GM12878 (cell line): Measurements from ENCODE around the gene BORCS6. TPM values are rescaled to one million over a fixed set of nuclear protein-coding genes. Genes with fewer than 3 reads are reported as not detected.

Source experiments
- CHD4 ChIP-seq: fragments of 200-600 bp; sonication (generic); IDR thresholded peaks from 2 replicates; pipeline ENCODE4 v1.6.1; 2016; ENCODE audit warnings: mild to moderate bottlenecking
- CTCF ChIP-seq, 3 experiments: IDR thresholded peaks in 2 of 3; conservative IDR thresholded peaks in 1 of 3; 2 replicates each; pipeline ENCODE4 v1.5.1; 2011; ENCODE audit warnings: low read depth in 3 of 3, low read length in 3 of 3, mild to moderate bottlenecking in 3 of 3, control low read depth in 2 of 3, moderate library complexity in 2 of 3, inconsistent platforms in 1 of 3, mixed read lengths in 1 of 3; ENCODE audit not compliant: control insufficient read depth in 2 of 3, insufficient read depth in 1 of 3; ENCODE audit errors: extremely low read depth in 1 of 3
- HDAC2 ChIP-seq: fragments of 200-600 bp; sonication (generic); IDR thresholded peaks from 2 replicates; pipeline ENCODE4 v1.6.1; 2017
- IKZF2 ChIP-seq, 2 experiments: fragments of 450-650 bp; IDR thresholded peaks; 2 replicates each; pipeline ENCODE4 v1.6.1; 2017; ENCODE audit warnings: mild to moderate bottlenecking in 2 of 2, moderate library complexity in 2 of 2
- MEF2A ChIP-seq: IDR thresholded peaks from 2 replicates; pipeline ENCODE4 v1.6.1; 2011; ENCODE audit warnings: low read depth, mild to moderate bottlenecking, low read length, moderate library complexity; ENCODE audit not compliant: insufficient read depth
- MTA3 ChIP-seq: IDR thresholded peaks from 2 replicates; pipeline ENCODE4 v1.6.1; 2012; ENCODE audit warnings: low read length, inconsistent platforms, borderline replicate concordance
- NFXL1 ChIP-seq: fragments of 450-650 bp; IDR thresholded peaks from 2 replicates; pipeline ENCODE4 v1.6.1; 2017; ENCODE audit warnings: antibody characterized with exemption, mild to moderate bottlenecking, borderline replicate concordance
- PAX5 ChIP-seq: IDR thresholded peaks from 2 replicates; pipeline ENCODE4 v1.6.1; 2011; ENCODE audit warnings: low read depth, low read length, borderline replicate concordance
- RAD21 ChIP-seq: IDR thresholded peaks from 2 replicates; pipeline ENCODE4 v1.6.1; 2011; ENCODE audit warnings: mild to moderate bottlenecking, low read depth, low read length, moderate library complexity; ENCODE audit not compliant: insufficient read depth
- RUNX3 ChIP-seq: IDR thresholded peaks from 2 replicates; pipeline ENCODE4 v1.6.1; 2012; ENCODE audit warnings: low read length, inconsistent platforms
- SIN3A ChIP-seq: IDR thresholded peaks from 2 replicates; pipeline ENCODE4 v1.6.1; 2012; ENCODE audit warnings: low read depth, low read length, improper control_type of control experiment
- SMAD1 ChIP-seq: fragments of 450-650 bp; IDR thresholded peaks from 2 replicates; pipeline ENCODE4 v1.6.1; 2018; ENCODE audit warnings: mild to moderate bottlenecking, low read depth; ENCODE audit not compliant: partially characterized antibody
- SP1 ChIP-seq: IDR thresholded peaks from one replicate; pipeline ENCODE4 v1.6.1; 2011; ENCODE audit warnings: low read depth, low read length
- SPI1 ChIP-seq: IDR thresholded peaks from 2 replicates; pipeline ENCODE4 v1.6.1; 2011; ENCODE audit warnings: low read depth, mild to moderate bottlenecking, low read length, moderate library complexity, borderline replicate concordance; ENCODE audit not compliant: insufficient read depth
- STAT3 ChIP-seq: IDR thresholded peaks from 2 replicates; pipeline ENCODE4 v1.6.1; 2011; ENCODE audit warnings: low read depth, low read length, improper control_type of control experiment
- TBL1XR1 ChIP-seq: IDR thresholded peaks from 2 replicates; pipeline ENCODE4 v1.6.1; 2012; ENCODE audit warnings: low read depth, low read length, improper control_type of control experiment
- TCF12 ChIP-seq: IDR thresholded peaks from 2 replicates; pipeline ENCODE4 v1.6.1; 2011; ENCODE audit warnings: low read depth, mild to moderate bottlenecking, low read length
- USF1 ChIP-seq: IDR thresholded peaks from 2 replicates; pipeline ENCODE4 v1.6.1; 2011; ENCODE audit warnings: borderline replicate concordance, low read depth, mild to moderate bottlenecking, moderate library complexity, mixed read lengths, low read length; ENCODE audit not compliant: insufficient read depth; ENCODE audit errors: extremely low read length
- WRNIP1 ChIP-seq: IDR thresholded peaks from 2 replicates; pipeline ENCODE4 v1.6.1; 2011; ENCODE audit warnings: low read depth, low read length, improper control_type of control experiment, borderline replicate concordance
- ZBTB4 ChIP-seq: fragments of 450-650 bp; formaldehyde crosslinking; IDR thresholded peaks from 2 replicates; pipeline ENCODE4 v1.4.0; 2022; ENCODE audit warnings: mild to moderate bottlenecking, moderate library complexity
- polyA plus RNA-seq, 11 experiments: library from polyadenylated mRNA; depleted of rRNA in 4 of 11; unstranded in 6 of 11; stranded (reverse) in 5 of 11; fragments of >200 nt; fragmentation: Nextera tagmentation in 4 of 11; fragmentation: Illumina TruSeq in 1 of 11; extraction: Ambion mirVana in 4 of 11; extraction: Trizol in 1 of 11; gene quantifications; 1 replicate in 1 of 11; 2 replicates in 10 of 11; pipeline versions ENCODE4 v1.2.1 to v1.2.3, GENCODE V29; 2011 to 2016; ENCODE audit warnings: inconsistent platforms in 2 of 11, missing spikeins in 2 of 11, low read depth in 1 of 11
- total RNA-seq, 4 experiments: library from RNA; depleted of rRNA in 3 of 4; stranded (reverse); fragments of >200 nt in 3 of 4; fragmentation: Illumina TruSeq in 1 of 4; extraction: Trizol in 1 of 4; gene quantifications; 2 replicates each; pipeline versions ENCODE4 v1.2.1 to v1.2.3, GENCODE V29; 2013 to 2021
- TF ChIP-seq, protein P1 (sequence below): fragments of 450-650 bp; formaldehyde crosslinking; IDR thresholded peaks from 2 replicates; pipeline ENCODE4 v1.4.0; 2020; ENCODE audit warnings: mild to moderate bottlenecking, moderate library complexity

Gene BORCS6
- total and polyA plus RNA-seq, 10 of the 15 experiments (the other 5 are each of a cell fraction or from before 2014, with no cell fraction given) = 0.37 to 14.1 (median 6.7) TPM

DNA sequence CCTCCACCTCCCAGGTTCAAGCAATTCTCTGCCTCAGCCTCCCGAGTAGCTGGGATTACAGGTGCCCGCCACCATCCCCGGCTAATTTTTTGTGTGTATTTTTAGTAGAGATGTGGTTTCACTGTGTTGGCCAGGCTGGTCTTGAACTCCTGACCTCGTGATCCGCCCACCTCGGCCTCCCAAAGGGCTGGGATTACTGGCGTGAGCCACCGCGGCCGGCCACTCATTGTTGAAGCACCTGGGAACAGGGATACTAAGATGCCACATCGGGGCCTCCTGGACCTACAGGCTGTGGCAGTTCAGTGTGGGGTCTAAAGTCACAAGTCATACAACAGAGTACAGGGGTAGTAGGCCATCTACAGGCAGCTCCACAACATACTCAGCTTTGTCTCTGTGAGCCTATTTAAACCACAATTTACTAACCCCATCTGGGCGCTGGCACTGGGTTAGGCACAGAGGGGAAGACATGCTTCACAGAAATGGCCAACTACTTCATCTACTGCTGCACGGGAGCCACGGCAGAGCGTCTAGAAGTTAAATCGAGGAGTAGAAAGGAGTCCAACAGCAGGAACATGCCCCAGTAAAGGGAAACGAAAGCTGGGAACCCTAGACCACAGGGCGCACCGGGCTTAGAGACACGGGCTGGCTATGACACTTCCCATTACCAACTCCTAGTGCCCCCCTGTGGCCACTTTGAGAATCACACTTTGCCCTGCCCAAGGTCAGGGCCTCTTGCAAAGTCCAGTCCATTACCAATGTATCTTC, 31.5 kb downstream of the BORCS6 start (continued):
- TF ChIP-seq TBL1XR1 = no peak
- no peak for TF ChIP-seq MEF2A
- peak; percentile 66 for TF ChIP-seq RAD21
- peak; percentile 73; the same call in 1 of the 2 replicates for TF ChIP-seq SPI1
- no peak for TF ChIP-seq MTA3
- no peak for TF ChIP-seq HDAC2
- no peak for TF ChIP-seq SIN3A
- TF ChIP-seq RUNX3 = peak; percentile 19; the same call in 1 of the 2 replicates
- TF ChIP-seq WRNIP1 = no peak
- no peak for TF ChIP-seq SMAD1
- no peak for TF ChIP-seq SP1
- no peak for TF ChIP-seq TCF12
- peak; percentile 82 to 87 (median 84) for TF ChIP-seq CTCF (IDR thresholded peaks at IDR 0.05 in 2 of 3, conservative IDR thresholded peaks at IDR 0.05 in 1 of 3; ENCODE audit: control insufficient read depth in 2 of 3, extremely low read depth in 1 of 3, insufficient read depth in 1 of 3, low read depth in 3 of 3, low read length in 3 of 3)
- peak in 1 of 2 experiments; percentile 41; a peak in 3 of 4 replicates for TF ChIP-seq IKZF2 (IDR thresholded peaks at IDR 0.05)
- peak; percentile 36; the same call in 1 of the 2 replicates for TF ChIP-seq PAX5
- TF ChIP-seq STAT3 = no peak
- TF ChIP-seq CHD4 = no peak
- TF ChIP-seq ZBTB4 = no peak
- TF ChIP-seq, protein P1, sequence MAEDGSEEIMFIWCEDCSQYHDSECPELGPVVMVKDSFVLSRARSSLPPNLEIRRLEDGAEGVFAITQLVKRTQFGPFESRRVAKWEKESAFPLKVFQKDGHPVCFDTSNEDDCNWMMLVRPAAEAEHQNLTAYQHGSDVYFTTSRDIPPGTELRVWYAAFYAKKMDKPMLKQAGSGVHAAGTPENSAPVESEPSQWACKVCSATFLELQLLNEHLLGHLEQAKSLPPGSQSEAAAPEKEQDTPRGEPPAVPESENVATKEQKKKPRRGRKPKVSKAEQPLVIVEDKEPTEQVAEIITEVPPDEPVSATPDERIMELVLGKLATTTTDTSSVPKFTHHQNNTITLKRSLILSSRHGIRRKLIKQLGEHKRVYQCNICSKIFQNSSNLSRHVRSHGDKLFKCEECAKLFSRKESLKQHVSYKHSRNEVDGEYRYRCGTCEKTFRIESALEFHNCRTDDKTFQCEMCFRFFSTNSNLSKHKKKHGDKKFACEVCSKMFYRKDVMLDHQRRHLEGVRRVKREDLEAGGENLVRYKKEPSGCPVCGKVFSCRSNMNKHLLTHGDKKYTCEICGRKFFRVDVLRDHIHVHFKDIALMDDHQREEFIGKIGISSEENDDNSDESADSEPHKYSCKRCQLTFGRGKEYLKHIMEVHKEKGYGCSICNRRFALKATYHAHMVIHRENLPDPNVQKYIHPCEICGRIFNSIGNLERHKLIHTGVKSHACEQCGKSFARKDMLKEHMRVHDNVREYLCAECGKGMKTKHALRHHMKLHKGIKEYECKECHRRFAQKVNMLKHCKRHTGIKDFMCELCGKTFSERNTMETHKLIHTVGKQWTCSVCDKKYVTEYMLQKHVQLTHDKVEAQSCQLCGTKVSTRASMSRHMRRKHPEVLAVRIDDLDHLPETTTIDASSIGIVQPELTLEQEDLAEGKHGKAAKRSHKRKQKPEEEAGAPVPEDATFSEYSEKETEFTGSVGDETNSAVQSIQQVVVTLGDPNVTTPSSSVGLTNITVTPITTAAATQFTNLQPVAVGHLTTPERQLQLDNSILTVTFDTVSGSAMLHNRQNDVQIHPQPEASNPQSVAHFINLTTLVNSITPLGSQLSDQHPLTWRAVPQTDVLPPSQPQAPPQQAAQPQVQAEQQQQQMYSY (CRISPR knock-in tag) = no peak
- TF ChIP-seq USF1 = no peak
- TF ChIP-seq NFXL1 = no peak
